IPS-18c (cell line): ENCODE results near the gene CD44.

Experiments
- H3K4me3 ChIP-seq: 2 replicates; pipeline ENCODE4 v1.7.0; 2013; ENCODE audit warnings: low read depth, mild to moderate bottlenecking, low read length, moderate library complexity; ENCODE audit not compliant: insufficient read depth
- H3K9me3 ChIP-seq: one replicate; pipeline ENCODE4 v1.6.1; 2013; ENCODE audit warnings: mild to moderate bottlenecking, low read length, moderate library complexity; ENCODE audit not compliant: control insufficient read depth, insufficient read depth

Gene CD44

GRCh38 chr11:35109041-35109440 lies 29.9 kb upstream of the CD44 start:
- Histone ChIP-seq H3K9me3 (no peaks in the 10 kb centered on the region), H3K4me3 (no peak overlapping the region)

- Histone ChIP-seq H3K9me3 (no peaks in the 10 kb centered on the region), H3K4me3 (no peak overlapping the region)
Measured at GRCh38 chr11:35109827-35110226, 29.1 kb upstream of the CD44 start.

GRCh38 chr11:35111161-35112055 lies 27.6 kb upstream of the CD44 start:
- H3K9me3 ChIP-seq = no peaks in the 10 kb centered on the region
- no peak overlapping the region for H3K4me3 ChIP-seq

- no peaks in the 10 kb centered on the region for H3K9me3 ChIP-seq
- H3K4me3 ChIP-seq = no peak overlapping the region
Measured at GRCh38 chr11:35112056-35112845, 26.7 kb upstream of the CD44 start.

DNA sequence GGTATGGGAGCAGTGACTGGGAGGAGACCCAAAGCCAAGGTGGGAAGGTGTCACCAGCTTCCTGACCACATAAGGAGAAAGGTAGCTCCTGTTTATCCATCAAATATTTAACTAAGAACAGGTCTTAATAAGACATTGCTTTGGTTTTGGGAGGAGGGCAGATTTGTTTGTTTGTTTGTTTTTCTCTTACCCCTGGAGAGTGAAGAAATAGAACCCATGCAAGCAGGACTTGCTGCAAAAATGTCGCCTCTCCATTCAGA lies 26.2 kb upstream of the CD44 start:
- H3K9me3 ChIP-seq = no peaks in the 10 kb centered on the region
- H3K4me3 ChIP-seq = no peak overlapping the region

DNA sequence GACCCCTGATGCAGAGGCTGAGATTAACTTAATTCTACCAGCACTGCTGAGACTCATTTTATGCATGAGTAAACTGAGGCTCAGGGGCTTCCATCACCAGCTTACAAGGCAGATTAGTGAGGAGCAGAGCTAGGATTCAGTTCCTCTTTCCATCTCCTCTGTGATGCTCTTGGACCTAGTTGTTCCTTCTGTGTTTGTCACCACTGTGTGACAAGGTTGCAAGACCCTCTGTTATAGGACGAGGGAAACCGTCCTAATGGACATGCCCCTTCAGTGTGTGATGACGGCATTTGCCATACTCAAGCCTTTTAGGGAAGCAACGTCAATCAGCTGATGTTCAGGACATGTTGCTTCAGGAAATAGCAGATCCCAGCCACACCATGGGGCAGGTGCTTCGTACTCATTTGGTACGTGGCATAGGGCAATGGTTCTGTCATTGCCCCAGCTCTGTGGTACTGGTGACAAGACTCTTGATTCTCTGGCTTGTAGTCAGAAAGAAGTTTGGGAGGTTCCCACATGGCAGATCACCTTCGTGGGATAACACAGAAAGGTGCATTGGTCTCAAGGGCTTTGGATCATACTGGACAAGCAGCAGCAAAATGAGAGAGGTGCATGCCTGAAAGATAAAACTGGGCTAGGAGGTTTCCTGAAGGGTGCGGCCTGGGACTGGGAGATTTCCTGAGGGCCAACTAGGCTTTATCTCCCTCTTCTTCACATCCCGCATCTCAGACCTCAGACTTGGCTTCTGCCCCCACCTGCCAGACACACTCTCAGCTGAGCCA lies 23.9 kb upstream of the CD44 start:
- Histone ChIP-seq H3K9me3 (no peaks in the 10 kb centered on the region), H3K4me3 (no peak overlapping the region)

- H3K4me3 ChIP-seq = no peak overlapping the region
- H3K9me3 ChIP-seq = no peaks in the 10 kb centered on the region
Measured at GRCh38 chr11:35115688-35116030, 23.3 kb upstream of the CD44 start.

GRCh38 chr11:35116245-35116644 lies 22.7 kb upstream of the CD44 start:
- Histone ChIP-seq H3K9me3 (no peaks in the 10 kb centered on the region), H3K4me3 (no peak overlapping the region)

DNA sequence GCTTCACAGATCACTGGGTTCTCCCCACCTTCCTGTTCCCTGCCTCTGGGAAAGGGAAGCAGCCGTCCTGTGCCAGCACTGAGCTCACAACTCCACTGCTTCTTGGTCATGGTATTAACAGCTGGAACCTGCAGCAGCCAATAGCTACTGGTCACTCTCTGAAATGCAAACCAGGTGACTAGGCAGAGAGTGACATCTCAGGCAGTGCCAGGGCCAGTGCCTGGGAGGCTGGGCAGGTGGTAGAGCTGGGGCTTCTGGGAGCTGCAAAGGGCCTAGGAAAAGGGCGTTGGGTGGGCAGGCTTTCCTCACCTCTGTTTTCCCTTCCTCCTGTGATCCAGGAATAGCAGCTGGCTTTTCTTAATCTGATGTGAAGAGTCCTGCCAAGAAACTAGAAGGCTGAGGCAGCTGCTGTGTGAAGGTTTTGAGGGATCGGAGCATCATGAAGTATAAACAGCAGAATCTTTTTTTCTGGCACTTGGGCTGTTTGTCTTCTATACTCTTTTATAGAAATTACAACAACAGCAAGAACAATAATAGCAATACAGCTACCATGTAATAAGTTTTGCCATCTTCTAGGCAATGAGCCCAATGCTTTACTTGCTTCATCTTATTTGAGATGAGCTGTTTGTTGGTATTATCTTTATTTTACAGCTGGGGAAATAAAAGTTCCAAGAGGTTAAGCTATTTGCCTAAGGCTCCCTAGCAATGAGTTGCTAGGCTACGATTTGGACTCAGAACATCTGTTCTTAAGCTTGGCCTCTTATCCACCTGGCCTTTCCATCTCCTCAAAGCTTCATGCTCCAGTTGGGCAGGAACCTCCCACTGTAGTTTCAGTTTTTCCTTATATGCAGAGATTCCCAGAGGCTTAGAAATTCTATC lies 22.0 kb upstream of the CD44 start:
- Histone ChIP-seq H3K9me3 (no peaks in the 10 kb centered on the region), H3K4me3 (no peak overlapping the region)

- Histone ChIP-seq H3K4me3 (no peak overlapping the region), H3K9me3 (no peaks in the 10 kb centered on the region)
Measured at GRCh38 chr11:35118906-35119305, 20.1 kb upstream of the CD44 start.

GRCh38 chr11:35121326-35121865 lies 17.6 kb upstream of the CD44 start:
- H3K4me3 ChIP-seq = no peak overlapping the region
- no peaks in the 10 kb centered on the region for H3K9me3 ChIP-seq

- no peak overlapping the region for H3K4me3 ChIP-seq
- no peaks in the 10 kb centered on the region for H3K9me3 ChIP-seq
Measured at GRCh38 chr11:35122308-35122707, 16.7 kb upstream of the CD44 start.

DNA sequence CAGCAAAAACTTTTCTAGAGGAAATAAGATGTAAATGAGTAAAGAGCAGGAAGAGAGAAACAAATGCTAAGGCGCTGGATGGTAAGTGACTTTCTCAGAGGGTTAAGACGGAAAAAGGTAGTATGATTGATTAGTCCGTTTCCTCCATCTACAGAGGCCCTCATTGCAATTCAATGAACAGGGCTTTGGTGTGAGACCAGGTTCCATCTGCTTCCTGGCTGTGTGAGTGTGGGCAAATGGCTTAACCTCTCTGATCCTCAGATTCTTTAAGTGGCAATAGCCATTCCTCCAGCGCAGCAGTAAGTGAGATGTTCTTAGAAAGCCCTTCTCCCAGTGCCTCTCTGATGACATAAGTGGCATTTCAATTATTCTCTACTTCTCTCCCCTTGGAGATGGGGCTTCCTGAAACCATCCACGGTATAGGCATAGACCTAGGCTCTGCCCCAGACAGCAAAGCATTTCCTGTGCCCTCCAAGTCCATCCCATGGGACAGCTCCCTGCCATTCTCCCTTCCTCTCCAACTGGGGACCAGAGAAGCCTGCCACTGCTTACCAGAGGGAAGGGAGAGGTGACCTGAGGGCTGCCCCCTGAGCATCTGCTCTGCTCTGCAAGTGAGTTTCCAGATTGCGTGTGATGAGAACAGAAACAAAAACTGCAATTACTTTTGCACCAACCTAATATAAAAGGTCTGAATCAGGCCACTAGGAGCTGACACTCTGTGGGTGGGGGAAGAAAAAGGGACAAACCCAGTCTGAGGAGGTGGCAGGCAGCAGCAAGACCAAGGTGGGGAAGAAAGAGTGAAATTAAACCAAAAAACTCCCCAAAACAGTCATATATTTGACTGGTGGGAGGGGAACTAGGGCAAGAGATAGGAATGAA lies 12.7 kb upstream of the CD44 start:
- no peak overlapping the region for H3K4me3 ChIP-seq
- no peaks in the 10 kb centered on the region for H3K9me3 ChIP-seq

DNA sequence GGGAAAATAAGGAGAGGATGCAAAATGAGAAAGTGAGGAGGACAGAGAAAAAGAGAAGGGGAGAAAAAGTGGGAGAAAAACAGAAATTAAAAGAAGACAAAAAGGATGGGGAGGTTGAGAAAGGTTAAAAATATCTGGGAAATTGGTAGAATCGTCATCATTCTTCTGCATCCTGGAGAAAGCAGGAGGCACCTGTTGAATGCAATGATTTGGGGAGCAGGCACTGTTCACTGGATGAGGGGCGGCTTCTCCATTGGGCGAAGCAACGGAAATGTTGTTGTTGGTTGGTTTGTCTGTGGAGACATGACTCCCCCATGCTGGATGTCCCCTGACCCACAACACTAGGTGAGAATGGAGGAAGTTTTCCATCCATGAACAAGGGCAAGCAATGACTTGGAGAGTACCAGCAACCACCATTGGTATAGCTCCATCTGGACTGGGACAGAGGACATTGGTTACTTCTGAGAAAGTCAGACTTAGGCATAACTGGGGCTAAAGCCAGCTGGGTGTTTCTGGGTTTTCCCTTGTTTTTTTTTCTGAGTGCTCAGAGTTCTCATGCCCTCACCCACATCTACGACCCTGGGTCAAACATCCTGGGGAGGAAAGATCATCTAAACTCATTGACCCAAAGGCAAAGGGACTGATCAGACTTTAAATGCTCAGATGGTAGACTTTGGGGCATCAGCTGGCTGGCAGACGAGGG lies 11.9 kb upstream of the CD44 start:
- no peak overlapping the region for H3K4me3 ChIP-seq

GRCh38 chr11:35127619-35128018 lies 11.4 kb upstream of the CD44 start:
- no peaks in the 10 kb centered on the region for H3K9me3 ChIP-seq

More for the DNA sequence above, 11.9 kb upstream of the CD44 start:
- H3K9me3 ChIP-seq = no peaks in the 10 kb centered on the region

More at GRCh38 chr11:35127619-35128018, 11.4 kb upstream of the CD44 start:
- no peak overlapping the region for H3K4me3 ChIP-seq
